Natural killer cell (primary cell): ENCODE results near the gene PCYT1A. TPM values are rescaled to one million over a fixed set of nuclear protein-coding genes. Genes with fewer than 3 reads are reported as not detected.
A peak's percentile ranks its signal among the peaks of the same experiment; 100 is the strongest.

Experiments
- ATAC-seq, 3 donors: fragments of 150-1000 bp in 2 of 3; fragments of 200-7000 bp in 1 of 3; cut with Tn5 transposase; 1 replicate in 1 of 3; 2 replicates in 2 of 3; pipeline ENCODE4 v1.10.0; 2021; ENCODE audit warnings: mild to moderate bottlenecking in 2 of 3, moderate library complexity in 2 of 3
- DNase-seq, 2 donors: peaks; one replicate each; pipeline versions ENCODE4 v3.0.0 to v3.0.0-alpha.2; 2013 to 2021; ENCODE audit warnings: mixed read lengths in 1 of 2
- H3K27ac ChIP-seq: one replicate; pipeline ENCODE4 v1.5.1; 2013; ENCODE audit warnings: mild to moderate bottlenecking, low read length
- H3K27me3 ChIP-seq: one replicate; pipeline ENCODE4 v1.6.1; 2013; ENCODE audit warnings: low read length; ENCODE audit not compliant: control insufficient read depth, insufficient read depth
- H3K36me3 ChIP-seq: one replicate; pipeline ENCODE4 v1.6.1; 2013; ENCODE audit warnings: low read length; ENCODE audit not compliant: control insufficient read depth, insufficient read depth
- H3K4me1 ChIP-seq: one replicate; pipeline ENCODE4 v1.6.1; 2013; ENCODE audit warnings: low read length; ENCODE audit not compliant: control insufficient read depth, insufficient read depth
- H3K4me3 ChIP-seq: one replicate; pipeline ENCODE4 v1.5.1; 2013; ENCODE audit warnings: low read length
- H3K9me3 ChIP-seq: one replicate; pipeline ENCODE4 v1.6.1; 2013; ENCODE audit warnings: low read length; ENCODE audit not compliant: control insufficient read depth, insufficient read depth
- H3K27ac Mint-ChIP-seq, 2 donors: one replicate each; pipeline ENCODE4 v1.8.0; 2022; ENCODE audit warnings: mild to moderate bottlenecking in 2 of 2, mixed read lengths in 2 of 2, moderate library complexity in 1 of 2
- H3K27me3 Mint-ChIP-seq, 2 donors: one replicate each; pipeline ENCODE4 v1.8.0; 2022; ENCODE audit warnings: low read depth in 2 of 2, mixed read lengths in 2 of 2
- H3K36me3 Mint-ChIP-seq: one replicate; pipeline ENCODE4 v1.8.0; 2022; ENCODE audit warnings: mixed read lengths
- H3K4me1 Mint-ChIP-seq, 2 donors: one replicate each; pipeline ENCODE4 v1.8.0; 2022; ENCODE audit warnings: mixed read lengths in 2 of 2
- H3K4me3 Mint-ChIP-seq: one replicate; pipeline ENCODE4 v1.8.0; 2022; ENCODE audit warnings: mild to moderate bottlenecking, moderate library complexity, mixed read lengths
- H3K9me3 Mint-ChIP-seq, 2 donors: one replicate each; pipeline ENCODE4 v1.8.0; 2022; ENCODE audit warnings: mixed read lengths in 2 of 2
- CTCF ChIP-seq: fragments of 200-600 bp; IDR thresholded peaks from one replicate; pipeline ENCODE4 v1.8.0; 2022; ENCODE audit warnings: antibody characterized with exemption
- WGBS: methylation state at CpG from one replicate; pipeline ENCODE4 v1.1.7; 2013; ENCODE audit warnings: missing lambda C conversion rate; ENCODE audit not compliant: insufficient coverage; 5-methylcytosine and 5-hydroxymethylcytosine counted together
- intact Hi-C: fragments of 100-400 bp; cut with micrococcal nuclease; formaldehyde crosslinking; loops from one replicate; pipeline ENCODE4 v1.14.2; 2022
- total RNA-seq, 4 donors: library from RNA; stranded (reverse); fragments of 120-200 nt in 1 of 4; gene quantifications; one replicate each; pipeline versions ENCODE4 v1.2.3 to v1.2.4, GENCODE V29; 2013 to 2022

The PCYT1A gene
- total RNA-seq, 3 donors from 2014 or later (not counting 1 experiment from before 2014, with no cell fraction given): 105 to 123 (median 110) TPM

- H3K4me3 Mint-ChIP-seq: no peak overlapping the region
- intact Hi-C loops: no loop called here
- no peaks in the 10 kb centered on the region for H3K9me3 ChIP-seq
- H3K36me3 ChIP-seq: peaks cover 29% of the 10 kb centered on the region
- TF ChIP-seq CTCF: no peak
- no peaks in the 10 kb centered on the region for H3K27me3 ChIP-seq
- H3K27ac Mint-ChIP-seq: peak overlapping the region; percentile 53 to 60
- DNase-seq: no peak
- H3K9me3 Mint-ChIP-seq: no peaks in the 10 kb centered on the region
- peaks cover 7% of the 10 kb centered on the region for H3K4me1 ChIP-seq
- 72% methylated on average over 12 of the region's 12 CpGs for WGBS
- H3K27me3 Mint-ChIP-seq: no peaks in the 10 kb centered on the region
- no peak overlapping the region for H3K4me3 ChIP-seq
- H3K27ac ChIP-seq: no peak overlapping the region
- H3K36me3 Mint-ChIP-seq: no peaks in the 10 kb centered on the region
- peaks cover 28 to 32% of the 10 kb centered on the region in 2 donors for H3K4me1 Mint-ChIP-seq
- ATAC-seq: peak; percentile 29 to 52 (median 47)
Observed at GRCh38 chr3:196235452-196236122, 51.9 kb downstream of the PCYT1A start.

GRCh38 chr3:196232882-196233251 is 54.7 kb downstream of the PCYT1A start:
- Mint-ChIP-seq H3K4me3 (no peak overlapping the region), H3K27ac (no peak overlapping the region), H3K27me3 (no peaks in the 10 kb centered on the region), H3K36me3 (no peaks in the 10 kb centered on the region), H3K9me3 (no peaks in the 10 kb centered on the region), H3K4me1 (peaks cover 27 to 30% of the 10 kb centered on the region in 2 donors)
- intact Hi-C loops: no loop called here
- Histone ChIP-seq H3K9me3 (no peaks in the 10 kb centered on the region), H3K36me3 (peaks cover 4% of the 10 kb centered on the region), H3K4me1 (peaks cover 7% of the 10 kb centered on the region), H3K27ac (no peak overlapping the region), H3K4me3 (no peak overlapping the region), H3K27me3 (no peaks in the 10 kb centered on the region)
- DNase-seq (no peak), ATAC-seq (no peak)
- TF ChIP-seq CTCF: no peak
- 76% methylated on average over 8 of the region's 8 CpGs for WGBS

GRCh38 chr3:196232154-196232881 is 55.2 kb downstream of the PCYT1A start:
- H3K4me1 ChIP-seq: peaks cover 6% of the 10 kb centered on the region
- Mint-ChIP-seq H3K9me3 (no peaks in the 10 kb centered on the region), H3K4me3 (no peak overlapping the region), H3K27ac (no peak overlapping the region), H3K27me3 (no peaks in the 10 kb centered on the region), H3K36me3 (no peaks in the 10 kb centered on the region), H3K4me1 (peaks cover 22 to 25% of the 10 kb centered on the region in 2 donors)
- TF ChIP-seq CTCF: no peak
- ATAC-seq (no peak), DNase-seq (no peak)
- intact Hi-C loops: no loop called here
- no peak overlapping the region for H3K4me3 ChIP-seq
- WGBS: 92% methylated on average over 12 of the region's 12 CpGs
- no peaks in the 10 kb centered on the region for H3K9me3 ChIP-seq
- H3K36me3 ChIP-seq: no peaks in the 10 kb centered on the region
- H3K27me3 ChIP-seq: no peaks in the 10 kb centered on the region
- no peak overlapping the region for H3K27ac ChIP-seq
